Stimulated activated CD8-positive, alpha-beta memory T cell treated with anti-CD3 and anti-CD28 coated beads, Interleukin-7, amount 100 ng/mL, for 24 hours (primary cell): ENCODE measurements around the gene CDK8.
"Not testable (repeated sequence)": the region's sequence is repeated elsewhere in the genome, so short reads cannot be mapped to it uniquely, and the experiment has no call there.

ENCODE experiments used
- DNase-seq: peaks from one replicate; pipeline ENCODE4 v3.0.0-alpha.2; 2020; ENCODE audit warnings: low read depth

CDK8 gene

DNA sequence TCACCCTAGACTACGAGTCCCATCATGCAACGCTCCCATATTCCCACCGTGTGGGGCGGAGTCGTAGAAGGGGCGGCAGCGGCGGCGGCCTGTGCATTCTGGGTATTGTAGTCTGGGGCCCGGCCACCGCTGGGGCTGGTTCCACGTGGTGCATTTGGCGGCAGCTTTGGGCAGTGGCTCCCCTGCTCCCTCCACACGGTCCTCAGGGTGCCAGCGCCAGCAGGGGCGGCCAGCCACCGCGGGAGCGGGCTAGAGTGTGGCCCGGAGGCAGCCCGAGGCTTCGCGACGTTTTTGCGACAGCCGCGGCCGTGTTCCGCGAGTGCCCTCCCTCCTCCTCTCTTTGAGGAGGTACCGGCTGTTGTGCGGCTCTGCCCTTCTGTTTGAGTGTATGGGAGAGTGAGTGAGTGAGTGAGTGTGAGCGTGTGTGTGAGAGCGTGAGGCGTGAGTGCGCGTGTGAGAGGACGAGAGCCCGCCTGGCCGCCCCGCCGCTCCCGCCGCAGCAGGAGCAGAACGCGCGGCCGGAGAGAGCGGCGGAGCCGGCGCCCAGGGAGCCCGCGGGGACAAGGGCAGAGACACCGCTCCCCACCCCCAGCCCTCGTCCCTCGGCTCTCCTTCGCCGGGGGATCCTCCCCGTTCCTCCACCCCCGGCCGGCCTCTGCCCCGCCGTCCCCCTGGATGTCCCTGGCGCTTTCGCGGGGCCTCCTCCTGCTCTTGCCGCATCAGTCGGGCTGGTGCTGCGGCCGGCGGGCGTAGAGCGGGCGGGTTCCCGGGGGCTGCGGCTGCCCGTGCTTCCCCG, at the start of gene CDK8:
CDK8 (plus strand) TSS at position 343 of the 796 bp plus-strand sequence. CDS start 513 bp downstream, outside the sequence.
- peak; percentile 73 for DNase-seq

DNA sequence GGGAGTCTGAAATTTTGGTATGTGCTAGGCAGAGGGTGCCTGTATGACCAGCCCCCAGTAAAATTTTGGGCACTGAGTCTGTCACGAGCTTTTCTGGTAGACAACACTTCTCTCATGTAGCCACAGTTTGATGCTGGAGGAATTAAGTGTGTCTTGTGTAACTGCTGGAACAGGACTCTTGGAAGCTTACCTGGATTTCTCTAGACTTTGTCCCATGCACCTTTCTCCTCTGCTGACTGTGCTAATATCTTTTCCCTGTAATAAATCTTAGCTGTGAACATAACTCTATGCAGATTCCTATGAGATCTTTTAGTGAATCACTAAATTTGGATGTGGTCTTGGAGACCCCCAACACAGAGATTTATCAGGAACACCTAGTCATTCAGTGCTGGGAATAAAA, 45.6 kb upstream of the CDK8 start:
- DNase-seq, result no peak

DNA sequence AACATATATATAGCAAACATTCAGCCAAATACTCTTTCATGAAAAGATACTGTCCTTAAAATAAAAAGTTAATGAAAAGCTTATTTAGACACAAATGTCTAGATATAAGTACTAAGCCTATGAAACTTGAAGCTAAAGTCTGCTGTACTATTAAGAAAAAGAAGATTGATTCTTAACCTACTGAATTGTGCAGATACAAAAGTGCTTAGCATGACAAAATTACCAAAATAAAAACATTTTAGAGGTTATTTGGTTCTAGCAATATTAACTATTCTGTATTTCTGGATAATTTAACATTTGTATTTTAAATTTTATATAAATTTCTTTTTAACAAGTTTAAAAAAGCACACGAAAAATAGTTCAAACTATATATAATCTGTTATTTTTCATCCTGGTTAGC, 40.6 kb upstream of the CDK8 start:
- no peak for DNase-seq

DNA sequence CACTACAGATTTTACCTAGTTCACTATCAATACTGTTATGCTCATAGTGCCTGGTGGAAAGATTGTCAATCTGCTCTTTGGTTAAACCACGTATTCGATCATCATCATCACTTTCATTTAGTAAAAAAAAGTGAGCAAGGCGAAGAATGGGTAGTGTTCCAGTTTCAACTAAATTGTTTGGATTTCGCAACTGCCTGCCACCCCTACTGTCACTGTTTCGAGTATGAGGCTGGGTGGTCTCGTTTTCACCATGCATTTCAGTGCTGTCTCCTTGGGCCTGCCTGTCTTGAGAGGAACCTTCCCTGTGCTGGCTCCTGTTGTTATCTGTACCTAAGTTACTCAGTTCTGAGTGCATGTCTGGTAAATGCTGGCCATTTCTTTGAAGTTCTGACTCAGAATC, 39.9 kb upstream of the CDK8 start:
- no peak for DNase-seq

DNA sequence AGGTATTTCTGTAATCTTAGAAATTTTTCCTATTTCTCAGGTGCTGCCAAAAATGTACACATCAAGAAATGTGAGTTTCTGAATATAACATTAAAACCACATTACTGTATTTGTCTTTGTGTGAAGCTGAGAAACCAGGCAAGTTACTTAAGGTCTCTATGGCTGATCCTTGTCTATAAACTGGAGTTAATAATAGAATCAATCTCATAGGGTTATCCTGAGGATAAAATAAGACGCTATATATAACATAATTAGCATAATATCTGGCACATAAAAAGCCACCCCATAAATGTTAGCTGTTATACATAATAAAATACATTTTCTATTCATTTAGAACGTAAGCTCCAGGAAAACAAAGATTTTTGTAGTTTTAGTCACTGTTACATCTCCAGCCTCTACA, 37.9 kb upstream of the CDK8 start:
- no peak for DNase-seq

DNA sequence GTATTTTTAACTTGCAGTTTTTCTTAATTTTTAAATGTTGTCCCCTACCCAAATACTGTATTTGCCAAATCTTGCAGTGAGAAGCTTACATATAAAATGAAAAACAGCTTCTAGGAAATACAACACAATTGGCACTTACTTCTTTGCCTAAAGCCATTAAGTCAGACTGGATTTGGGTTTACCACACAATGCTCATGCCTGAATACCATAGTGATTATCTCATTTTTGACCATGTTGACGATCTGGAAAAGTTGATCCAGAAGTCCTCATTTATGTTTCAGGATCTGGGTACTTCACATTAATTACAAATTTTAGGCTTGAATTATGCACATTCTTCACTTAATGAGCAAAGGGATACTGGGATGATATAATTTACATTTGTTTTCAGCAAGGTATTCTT, 34.2 kb upstream of the CDK8 start:
- DNase-seq, result no peak

DNA sequence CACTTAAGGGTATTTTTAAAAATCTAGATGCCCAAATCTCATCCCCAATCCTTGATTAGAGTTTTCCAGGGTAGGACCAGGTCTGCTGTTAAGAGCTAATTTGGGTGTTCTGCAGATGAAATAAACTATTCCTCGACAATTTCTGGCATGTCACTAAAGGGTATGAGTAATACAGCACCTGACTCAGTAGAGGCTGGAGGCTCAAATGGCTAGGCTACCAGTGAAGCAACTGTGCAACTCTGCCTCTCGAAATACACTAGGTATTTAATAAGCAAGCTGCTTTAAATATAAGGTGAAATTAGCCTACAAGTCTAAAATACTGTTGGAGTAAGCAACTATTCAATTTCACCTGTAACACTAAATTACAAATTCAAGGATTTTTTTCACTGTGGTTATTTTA, 33.4 kb upstream of the CDK8 start:
- no peak for DNase-seq

DNA sequence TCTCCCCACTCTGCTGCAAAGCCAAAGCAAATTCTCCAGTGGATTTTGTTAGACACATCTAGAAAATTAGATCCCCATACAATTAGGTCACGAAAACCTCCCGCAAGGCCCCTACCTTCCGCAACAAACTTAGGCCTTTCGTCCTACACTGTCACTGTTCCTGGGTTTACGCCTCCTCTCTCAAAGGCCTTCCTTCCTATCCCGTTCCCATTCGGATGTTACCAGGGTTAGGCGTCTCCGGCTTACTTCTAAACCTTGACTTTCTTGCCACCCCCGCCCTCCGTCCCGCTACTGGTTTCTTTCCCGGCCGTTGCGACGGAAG, 32.6 kb upstream of the CDK8 start:
- no peak for DNase-seq

DNA sequence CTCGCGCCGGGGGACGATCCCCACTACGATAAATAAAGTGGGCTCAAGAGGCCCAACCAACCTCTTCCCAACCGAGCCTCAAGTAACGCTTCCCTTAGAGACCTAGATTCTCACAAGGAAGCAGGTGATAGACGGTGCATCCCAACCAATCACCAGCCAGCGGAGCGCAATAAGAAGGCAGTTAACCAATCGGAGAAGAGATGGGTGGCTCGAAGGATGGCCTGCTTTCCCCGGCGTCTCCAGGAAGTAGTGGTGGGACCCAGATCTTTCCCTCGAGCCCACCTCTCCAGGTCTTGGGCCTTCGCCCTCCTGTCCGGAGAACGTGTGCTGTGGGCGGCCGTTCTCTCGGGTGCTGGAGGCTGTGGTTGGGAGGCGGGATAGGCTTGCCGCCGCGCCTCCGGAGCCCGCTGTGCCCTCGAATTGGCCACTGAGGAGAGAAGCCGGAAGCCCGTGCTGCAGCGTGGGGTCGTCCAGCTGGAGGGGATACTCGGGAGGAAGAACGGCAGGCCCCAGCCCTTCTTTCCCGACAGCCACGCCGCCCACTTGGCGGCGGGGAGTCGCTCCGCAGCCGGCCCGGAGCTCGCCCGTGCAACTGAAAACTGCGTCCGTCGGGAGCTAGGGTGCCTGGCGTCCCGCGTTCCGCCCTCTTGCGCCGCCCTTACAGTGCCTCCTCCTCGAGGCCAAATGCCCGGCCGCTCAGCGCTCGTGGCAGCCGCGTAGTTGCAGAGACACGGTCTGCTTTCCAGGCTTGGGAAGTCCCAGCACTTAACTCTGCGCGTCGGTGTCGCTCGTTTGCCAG, 32.0 kb upstream of the CDK8 start, which contains the start of gene RNF6:
RNF6 (minus strand) TSS at position 594 of the 799 bp plus-strand sequence. CDS start 2,665 bp downstream, outside the sequence.
- peak; percentile 69 for DNase-seq

DNA sequence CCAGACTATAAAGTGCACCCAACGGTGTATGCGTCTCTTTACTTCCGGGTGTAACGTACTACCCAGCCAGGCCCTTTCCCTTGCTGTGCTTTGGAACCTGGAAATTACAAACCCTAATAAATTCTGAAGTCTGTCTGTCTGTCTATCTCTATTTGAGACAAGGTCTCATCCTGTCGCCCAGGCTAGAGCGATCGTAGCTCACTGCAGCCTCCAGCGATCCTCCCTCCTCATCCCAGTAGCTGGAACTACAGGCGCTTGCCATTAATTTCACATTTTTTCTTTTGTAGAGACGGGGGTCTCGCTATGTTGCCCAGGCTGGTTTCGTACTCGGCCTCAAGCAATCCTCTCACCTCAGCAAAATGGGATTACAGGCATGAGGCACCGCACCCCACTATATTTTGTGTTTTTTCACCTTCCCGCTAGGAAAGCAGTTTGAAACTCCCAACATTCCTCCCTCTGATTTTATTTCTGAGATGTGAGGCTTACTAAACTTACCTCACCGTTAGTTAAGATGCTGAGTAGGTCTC, 31.3 kb upstream of the CDK8 start:
- DNase-seq, result no peak

DNA sequence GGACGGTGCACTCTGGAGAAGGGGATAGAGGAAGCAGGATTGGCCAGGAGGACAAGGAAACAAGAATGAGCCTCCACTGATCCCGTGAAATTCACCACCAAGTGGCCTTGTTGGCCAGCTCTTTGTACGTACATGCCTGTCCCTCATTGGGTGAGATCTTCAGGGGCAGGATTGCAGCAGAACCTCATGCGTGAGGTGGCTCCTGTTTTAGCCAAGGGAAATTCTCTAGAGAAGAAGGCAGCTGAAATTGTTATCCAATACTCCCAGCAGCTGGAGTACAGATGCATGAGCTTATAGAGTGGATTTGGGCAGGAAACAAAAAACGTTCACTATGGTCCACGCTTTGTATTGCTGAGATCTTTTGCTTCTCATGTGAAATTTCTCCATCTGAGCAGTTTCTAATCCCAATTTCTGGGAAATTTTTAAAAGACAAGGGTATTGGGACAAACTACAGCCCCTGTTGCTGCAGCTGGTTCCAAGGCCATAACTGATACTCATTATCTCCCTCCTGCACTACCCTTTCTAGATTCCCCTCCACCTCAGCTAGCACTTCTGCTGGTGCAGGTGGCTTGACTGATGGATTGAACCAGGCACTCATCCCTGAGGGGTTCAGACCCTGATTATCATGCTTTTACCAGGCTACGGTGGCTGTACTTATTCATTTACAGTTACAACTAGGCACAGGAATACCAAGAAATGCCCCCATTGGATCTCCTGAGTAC, 27.9 kb upstream of the CDK8 start:
- no peak for DNase-seq

DNA sequence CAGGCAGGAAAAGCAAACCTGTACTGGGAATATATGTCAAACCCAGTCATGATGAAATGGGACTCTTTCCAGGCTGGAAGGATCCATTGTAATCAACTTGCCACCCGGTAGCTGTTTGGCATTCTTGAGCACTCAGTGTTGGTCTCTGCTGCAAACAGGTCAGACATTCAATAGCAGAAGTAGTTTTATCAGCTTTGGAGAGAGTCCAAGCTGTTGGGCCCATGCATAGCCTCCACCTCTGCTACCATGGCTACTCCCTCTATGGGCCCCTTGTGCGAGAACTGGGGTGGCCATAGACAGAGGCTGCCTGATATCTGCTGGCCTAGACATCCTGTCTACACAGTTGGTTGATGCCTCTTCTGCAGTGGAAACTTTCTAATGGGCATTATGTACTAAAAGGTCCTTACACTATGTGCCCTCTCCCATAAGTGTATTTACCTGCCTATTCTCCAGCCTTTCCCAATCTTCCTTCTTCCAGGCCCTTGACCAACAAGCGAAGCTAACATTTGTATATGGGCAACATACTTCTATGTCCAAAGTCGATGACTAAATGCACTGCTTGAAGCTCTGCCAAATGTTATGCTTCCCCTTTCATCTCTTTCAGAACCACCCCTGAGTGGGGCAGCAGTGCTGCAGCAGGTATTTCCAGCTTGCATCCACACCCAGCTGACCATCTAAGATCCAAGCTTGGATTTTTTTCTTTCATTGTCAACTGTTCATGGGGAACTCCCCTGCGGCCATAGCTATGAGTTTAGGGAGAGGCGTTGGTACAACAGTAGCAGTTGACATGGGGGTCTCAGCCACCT, 26.6 kb upstream of the CDK8 start:
- no peak for DNase-seq

DNA sequence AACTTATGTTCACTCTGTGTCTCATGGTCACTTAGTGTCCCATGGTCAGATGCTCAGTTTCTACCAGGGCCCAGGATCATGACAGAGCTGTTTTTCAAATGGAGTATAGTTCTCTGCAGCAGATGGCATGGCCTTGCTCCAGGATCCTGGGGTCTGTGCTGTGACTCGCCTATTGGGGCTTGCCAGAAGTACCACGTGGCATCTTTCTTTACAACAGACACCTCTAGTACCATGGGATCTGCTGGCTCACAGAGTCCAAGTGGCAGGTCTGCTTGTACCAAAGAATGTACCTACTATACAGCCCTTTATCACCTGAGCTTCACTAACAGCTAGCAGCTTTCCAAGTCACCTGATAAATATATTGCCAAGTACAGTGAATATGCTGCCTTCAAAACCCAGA, 25.8 kb upstream of the CDK8 start:
- DNase-seq, result no peak

DNA sequence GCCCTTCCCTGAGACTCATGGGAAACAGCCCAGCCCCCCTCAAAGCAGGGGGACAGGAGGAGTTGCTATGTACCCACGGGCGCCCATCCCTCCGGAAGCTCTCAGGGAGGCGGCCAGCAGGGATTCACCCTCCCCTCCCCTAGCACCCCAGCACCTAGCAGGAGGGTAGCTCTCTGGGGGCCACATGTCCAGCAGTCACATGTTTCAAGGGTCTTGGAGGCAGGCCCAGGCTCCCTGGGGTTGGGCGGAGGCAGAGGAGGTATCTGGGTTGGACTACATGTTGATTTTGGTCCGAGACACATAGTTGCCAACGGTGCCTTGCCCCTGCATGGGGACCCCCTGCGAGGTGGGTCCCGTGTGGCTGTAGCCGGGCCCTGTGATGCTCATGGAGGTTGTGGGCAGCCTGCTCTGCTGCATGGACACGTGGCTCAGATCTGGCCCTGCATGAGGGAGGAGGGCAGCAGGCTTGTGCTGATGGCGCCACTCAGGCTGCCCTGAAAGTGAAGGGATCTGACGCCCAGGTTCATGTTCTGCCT, 24.8 kb upstream of the CDK8 start:
- DNase-seq, result no peak

DNA sequence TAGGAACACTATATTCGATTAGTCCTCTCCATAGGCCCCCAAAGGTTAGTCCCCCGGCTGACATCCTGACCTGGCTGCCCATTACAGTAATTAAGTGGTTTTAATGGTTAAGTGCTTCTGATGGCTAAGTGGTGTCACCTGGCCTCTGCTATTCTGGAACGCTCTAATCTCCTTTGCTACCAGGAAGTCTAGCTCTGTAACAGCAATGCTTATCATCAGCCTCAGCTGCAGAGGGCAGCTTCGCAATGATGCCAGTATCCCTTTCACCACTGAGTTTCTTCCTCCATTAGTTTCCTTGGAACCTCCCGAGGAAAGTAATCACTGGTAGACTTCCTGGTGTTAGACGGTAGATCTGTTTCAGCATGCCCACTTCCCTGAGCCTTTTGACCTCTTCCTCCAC, 23.2 kb upstream of the CDK8 start:
- DNase-seq, result no peak

DNA sequence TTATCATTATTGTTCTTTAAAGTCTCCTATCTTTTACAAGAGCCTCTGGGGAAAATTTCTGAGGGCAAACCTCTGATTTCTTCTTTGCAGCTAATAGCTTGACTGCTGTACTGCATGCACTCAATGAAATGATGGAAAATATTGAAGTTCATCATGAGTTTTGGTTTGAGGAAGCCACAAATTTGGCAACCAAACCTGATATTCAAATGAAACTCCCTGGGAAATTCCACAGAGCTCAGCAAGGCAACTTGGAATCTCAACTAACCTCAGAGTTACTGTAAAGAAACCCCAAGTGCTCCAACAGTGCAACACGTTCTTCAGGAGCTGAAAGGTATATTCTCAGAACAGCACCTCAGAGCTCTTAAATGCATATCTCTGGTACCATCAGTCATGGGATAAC, 17.6 kb upstream of the CDK8 start:
- DNase-seq, result no peak

DNA sequence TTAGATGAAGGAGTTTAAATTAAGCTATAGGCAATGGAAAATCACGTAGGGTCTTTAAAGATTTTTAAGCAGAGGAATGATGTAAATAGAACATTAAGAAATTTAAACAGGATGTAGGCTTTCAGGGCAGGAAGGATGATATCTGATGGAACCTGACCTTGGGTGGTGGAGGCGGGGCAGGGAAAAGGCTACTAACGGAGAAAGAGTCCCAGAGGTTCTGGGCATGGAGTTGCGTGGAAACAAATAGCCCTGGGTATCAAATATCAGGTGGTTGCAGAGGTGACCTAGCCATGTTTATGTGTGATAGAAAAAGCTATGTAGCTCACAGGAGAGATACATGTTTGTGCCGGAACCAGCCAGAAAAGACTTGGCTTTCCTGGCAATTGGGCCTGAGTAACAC, 7.8 kb upstream of the CDK8 start:
- DNase-seq, result no peak

DNA sequence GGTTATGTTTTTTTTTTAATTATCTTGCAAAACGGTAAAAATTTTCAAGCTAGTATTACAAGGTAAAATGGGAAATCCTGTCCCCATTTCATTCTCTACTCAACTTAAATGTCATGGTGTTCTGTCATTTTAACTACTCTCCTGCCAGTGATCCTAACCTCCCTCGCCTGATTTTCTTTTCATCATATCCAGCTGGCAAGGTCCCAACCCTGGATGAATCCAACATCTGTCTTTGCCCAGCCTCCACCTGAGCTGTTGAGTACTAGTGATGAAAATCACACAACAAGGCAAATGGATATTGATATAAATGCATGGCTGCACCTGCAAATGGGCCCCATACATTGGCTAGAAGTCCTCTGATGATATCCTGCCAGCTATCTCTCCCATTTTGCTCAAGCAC, 6.9 kb upstream of the CDK8 start:
- no peak for DNase-seq

DNA sequence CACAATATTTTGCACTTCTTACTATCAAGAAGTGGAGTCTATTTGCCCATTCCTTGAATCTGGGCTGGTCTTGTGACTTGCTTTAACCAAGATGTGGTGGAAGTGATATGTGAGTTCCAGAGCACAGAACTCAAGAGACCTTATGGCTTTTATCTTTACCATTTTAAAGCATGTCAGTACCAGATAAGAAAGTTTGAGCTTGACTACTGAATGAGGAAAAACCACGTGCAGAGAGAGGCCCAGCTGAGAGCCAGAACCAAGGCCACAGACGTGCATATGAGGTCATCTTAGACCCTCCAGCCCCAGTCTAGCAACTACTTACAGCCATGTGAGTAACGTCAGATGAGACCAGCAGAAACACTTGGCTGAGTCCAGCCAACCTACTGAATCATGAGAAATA, 6.3 kb upstream of the CDK8 start:
- DNase-seq, result no peak

DNA sequence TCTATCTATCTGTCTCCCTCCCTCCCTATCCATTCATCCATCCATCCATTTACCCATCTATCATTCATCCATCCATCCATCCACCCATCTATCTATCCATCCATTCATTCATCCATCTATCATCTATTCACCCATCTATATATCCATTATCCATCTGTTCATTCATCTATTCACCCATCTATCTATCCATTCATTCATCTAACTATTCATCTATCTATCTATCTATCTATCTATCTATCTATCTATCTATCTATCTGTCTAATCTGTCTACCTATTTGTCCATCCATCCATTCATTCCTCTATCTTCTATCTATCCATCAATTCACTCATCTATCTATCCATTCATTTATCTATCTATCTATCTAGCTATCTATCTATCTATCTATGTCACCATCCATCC, 4.4 kb upstream of the CDK8 start:
- DNase-seq, result no peak

DNA sequence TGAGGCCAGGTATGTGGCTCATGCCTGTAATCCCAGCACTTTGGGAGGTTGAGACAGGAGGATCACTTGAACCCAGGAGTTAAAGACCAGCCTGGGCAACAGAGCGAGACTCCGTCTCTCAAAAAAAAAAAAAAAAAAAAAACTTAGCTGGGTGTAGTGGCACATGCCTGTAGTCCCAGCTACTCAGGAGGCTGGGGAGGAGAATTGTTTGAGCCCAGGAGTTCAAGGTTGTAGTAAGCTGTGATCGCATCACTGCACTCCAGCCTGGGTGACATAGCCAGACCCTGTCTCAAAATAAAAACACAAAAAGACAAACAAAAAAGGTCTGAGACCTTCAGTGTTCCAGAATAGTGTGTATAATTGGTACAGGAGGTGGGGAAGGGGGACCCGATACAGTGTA, 1.9 kb upstream of the CDK8 start:
- not testable (repeated sequence) for DNase-seq
